Measurements from ENCODE around the gene COL5A1. TPM values are rescaled to one million over a fixed set of nuclear protein-coding genes. Genes with fewer than 3 reads are reported as not detected.

COL5A1 gene
- total RNA-seq, 4 donors from 2014 or later: 7.1 to 69.3 (median 16.1) TPM

DNA sequence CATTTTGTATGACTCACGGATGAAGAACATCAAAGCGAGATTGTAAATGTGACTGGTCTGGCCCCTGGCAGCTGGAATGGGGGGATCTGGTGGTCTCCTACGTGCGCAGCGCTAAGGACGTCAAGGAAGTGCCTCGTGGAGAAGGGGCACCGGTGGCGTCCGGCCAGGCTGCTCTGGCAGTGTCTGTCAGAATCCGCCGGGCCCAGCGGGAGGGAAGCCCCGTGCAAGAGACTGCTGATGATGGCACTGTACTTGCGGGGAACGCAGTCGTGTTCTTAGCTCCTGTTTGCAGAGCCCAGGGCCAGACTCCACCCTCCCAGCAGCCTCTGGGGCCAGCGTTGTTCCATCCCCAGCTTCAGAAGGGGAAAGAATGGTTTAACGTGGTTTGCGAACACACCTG lies 75.5 kb downstream of the COL5A1 start:
- in situ Hi-C loops (cut with MboI; ENCODE audit: low pct_ligation_motif_present in 1 of 4, low pct_unique_long_range_greater_than_20kb in 1 of 4, low sequenced_read_pairs in 3 of 4): no loop called here
- H3K27ac ChIP-seq: peak overlapping the region in 1 of 4 donors; percentile 30

DNA sequence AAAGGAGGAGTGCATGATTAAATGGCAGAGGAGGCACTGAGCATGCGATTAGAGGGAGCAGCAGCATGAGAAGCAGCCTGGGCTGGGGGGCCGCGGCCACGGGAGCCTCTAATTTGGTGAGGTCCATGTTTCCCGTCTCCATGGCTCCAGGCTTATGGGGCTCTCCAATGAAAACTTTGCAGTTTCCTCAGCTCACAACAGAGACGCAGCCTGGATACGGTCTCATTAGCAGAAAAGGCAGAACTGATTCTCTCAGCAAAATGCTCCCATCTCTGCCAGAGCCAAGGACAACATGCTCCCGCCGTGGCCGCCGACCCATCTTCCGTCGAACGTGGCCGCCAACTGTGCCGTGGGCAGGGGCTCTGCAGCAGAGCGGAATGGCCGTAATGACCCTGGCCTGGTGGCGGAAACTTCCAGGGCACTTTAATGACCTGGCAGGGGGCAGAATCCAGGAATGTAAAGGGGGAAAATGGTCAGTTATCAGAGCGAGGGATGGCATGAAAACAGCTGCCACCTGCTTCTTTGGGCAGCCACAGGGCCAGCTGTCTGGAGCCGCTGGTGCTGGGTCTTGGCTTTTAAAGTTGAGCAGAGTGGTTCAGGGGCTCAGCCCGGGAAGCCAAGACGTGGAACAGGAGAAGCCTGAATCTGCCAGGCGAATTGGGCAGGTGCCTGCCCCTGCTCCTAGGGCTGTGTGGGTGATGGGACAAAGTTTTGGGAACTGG lies 76.5 kb downstream of the COL5A1 start:
- no peak for TF ChIP-seq CTCF (IDR thresholded peaks at IDR 0.05)
- no peak for TF ChIP-seq EP300 (IDR thresholded peaks at IDR 0.05; ENCODE audit: low read depth)
- TF ChIP-seq POLR2A (IDR thresholded peaks at IDR 0.05): no peak
- TF ChIP-seq POLR2AphosphoS5 (IDR thresholded peaks at IDR 0.05): no peak
- Histone ChIP-seq H3K4me3 (no peak overlapping the region), H3K4me1 (peaks cover 0 to 4% (median 0%) of the 10 kb centered on the region in 4 donors), H3K27me3 (no peaks in the 10 kb centered on the region), H3K36me3 (no peaks in the 10 kb centered on the region), H3K9me3 (no peaks in the 10 kb centered on the region), H3K27ac (peak overlapping the region in 1 of 4 donors; percentile 34)
- in situ Hi-C loops (cut with MboI; ENCODE audit: low pct_ligation_motif_present in 1 of 4, low pct_unique_long_range_greater_than_20kb in 1 of 4, low sequenced_read_pairs in 3 of 4): no loop called here
- WGBS, 2 donors (ENCODE audit: low coverage in 1 of 2): 82 to 84% methylated on average over 8 to 24 of the region's 24 CpGs
- intact Hi-C loops (cut with DNase I; ENCODE audit: low total_unique reads): no loop called here
- DNase-seq: no peak

More for the DNA sequence above, 75.5 kb downstream of the COL5A1 start:
- H3K9me3 ChIP-seq: no peaks in the 10 kb centered on the region
- H3K4me3 ChIP-seq: no peak overlapping the region
- no peaks in the 10 kb centered on the region for H3K36me3 ChIP-seq
- peaks cover 0 to 3% (median 0%) of the 10 kb centered on the region in 4 donors for H3K4me1 ChIP-seq
- TF ChIP-seq CTCF (IDR thresholded peaks at IDR 0.05) (no peak), POLR2AphosphoS5 (IDR thresholded peaks at IDR 0.05) (no peak), EP300 (IDR thresholded peaks at IDR 0.05; ENCODE audit: low read depth) (no peak), POLR2A (IDR thresholded peaks at IDR 0.05) (no peak)
- no peak for DNase-seq
- intact Hi-C loops (cut with DNase I; ENCODE audit: low total_unique reads): no loop called here
- H3K27me3 ChIP-seq: no peaks in the 10 kb centered on the region
- 67% methylated on average over 20 of the region's 20 CpGs; no CpG with 5 or more reads in 1 of the 2 donors for WGBS, 2 donors (ENCODE audit: low coverage in 1 of 2)

DNA sequence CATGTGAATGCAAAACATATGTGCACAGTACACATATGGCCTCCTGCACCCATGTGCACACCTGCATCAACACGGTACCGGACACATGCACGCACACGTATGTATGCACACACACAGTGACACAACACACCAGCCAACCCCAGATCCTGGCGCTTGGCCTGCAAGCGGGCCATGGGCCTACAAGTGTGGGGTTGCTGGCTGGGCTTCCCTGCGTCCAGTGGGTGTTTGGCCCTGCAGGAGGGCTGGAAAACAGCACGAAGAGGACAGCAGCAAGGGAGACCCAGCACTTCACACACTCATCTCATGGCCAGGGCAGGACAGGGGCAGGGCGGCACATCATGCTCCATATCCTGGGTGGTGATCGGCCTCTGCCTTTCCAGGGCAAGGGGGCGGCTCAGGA lies 77.7 kb downstream of the COL5A1 start:
- Histone ChIP-seq H3K36me3 (no peaks in the 10 kb centered on the region), H3K27me3 (no peaks in the 10 kb centered on the region), H3K4me1 (peaks cover 0 to 12% (median 4%) of the 10 kb centered on the region in 4 donors), H3K4me3 (no peak overlapping the region), H3K27ac (no peak overlapping the region), H3K9me3 (no peaks in the 10 kb centered on the region)
- intact Hi-C loops (cut with DNase I; ENCODE audit: low total_unique reads): no loop called here
- no peak for TF ChIP-seq EP300 (IDR thresholded peaks at IDR 0.05; ENCODE audit: low read depth)
- TF ChIP-seq POLR2A (IDR thresholded peaks at IDR 0.05): no peak
- no peak for TF ChIP-seq POLR2AphosphoS5 (IDR thresholded peaks at IDR 0.05)
- no peak for TF ChIP-seq CTCF (IDR thresholded peaks at IDR 0.05)
- in situ Hi-C loops (cut with MboI; ENCODE audit: low pct_ligation_motif_present in 1 of 4, low pct_unique_long_range_greater_than_20kb in 1 of 4, low sequenced_read_pairs in 3 of 4): no loop called here
- no peak for DNase-seq
- 91% methylated on average over 11 of the region's 11 CpGs; no CpG with 5 or more reads in 1 of the 2 donors for WGBS, 2 donors (ENCODE audit: low coverage in 1 of 2)

GRCh38 chr9:134720136-134720753 lies 78.6 kb downstream of the COL5A1 start:
- in situ Hi-C loops (cut with MboI; ENCODE audit: low pct_ligation_motif_present in 1 of 4, low pct_unique_long_range_greater_than_20kb in 1 of 4, low sequenced_read_pairs in 3 of 4): no loop called here
- Histone ChIP-seq H3K27me3 (no peaks in the 10 kb centered on the region), H3K9me3 (no peaks in the 10 kb centered on the region), H3K27ac (no peak overlapping the region), H3K4me3 (no peak overlapping the region), H3K36me3 (no peaks in the 10 kb centered on the region), H3K4me1 (peaks cover 0 to 20% (median 5%) of the 10 kb centered on the region in 4 donors)
- WGBS, 2 donors (ENCODE audit: low coverage in 1 of 2): 80 to 84% methylated on average over 1 to 12 of the region's 17 CpGs
- intact Hi-C loops (cut with DNase I; ENCODE audit: low total_unique reads): no loop called here
- no peak for DNase-seq
- TF ChIP-seq EP300 (IDR thresholded peaks at IDR 0.05; ENCODE audit: low read depth) (no peak), CTCF (IDR thresholded peaks at IDR 0.05) (no peak), POLR2A (IDR thresholded peaks at IDR 0.05) (no peak), POLR2AphosphoS5 (IDR thresholded peaks at IDR 0.05) (no peak)
